HG03025 (cell line): ENCODE results near the gene RTN4RL2.

Source experiments
- ATAC-seq: cut with Tn5 transposase; IDR thresholded peaks from one replicate; pipeline ENCODE4 v1.9.1; 2021; ENCODE audit warnings: mild to moderate bottlenecking, moderate library complexity; ENCODE audit not compliant: unreplicated experiment, low FRiP score

RTN4RL2 gene

DNA sequence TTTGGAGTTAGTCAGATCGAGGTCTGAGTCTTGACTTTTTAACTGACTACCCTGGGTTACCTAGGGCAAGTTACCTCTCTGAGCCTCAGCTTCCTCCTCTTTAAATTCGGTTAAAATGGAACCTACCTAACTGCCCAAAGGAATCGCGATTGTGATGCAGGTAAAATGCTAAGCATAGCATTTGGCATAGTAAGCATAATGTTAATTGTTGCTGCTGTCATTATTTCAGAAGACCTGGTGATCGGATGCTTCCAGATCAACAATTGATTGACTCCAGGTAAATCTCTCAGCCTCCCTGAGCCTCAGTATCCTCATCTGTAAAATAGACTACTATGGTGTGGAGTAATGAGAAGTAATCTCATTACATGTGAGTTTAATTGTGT, 55.7 kb downstream of the RTN4RL2 start:
- no peak for ATAC-seq

- no peak for ATAC-seq
Measured at GRCh38 chr11:57521116-57521515, 60.8 kb downstream of the RTN4RL2 start.

GRCh38 chr11:57523419-57523818, 63.1 kb downstream of the RTN4RL2 start:
- ATAC-seq, result no peak
